Mesenchymal stem cell (in vitro differentiated cells and primary cell): ENCODE measurements around the gene SPINK4.

Source experiments
- DNase-seq: peaks from one replicate; pipeline ENCODE4 v3.0.0-alpha.2; 2013
- H2AFZ ChIP-seq: one replicate; pipeline ENCODE4 v1.6.1; 2013; ENCODE audit warnings: low read depth, mild to moderate bottlenecking, control low read depth, inconsistent platforms, low read length, moderate library complexity
- H2AK5ac ChIP-seq: 2 replicates; pipeline ENCODE4 v1.6.1; 2013; ENCODE audit warnings: low read length, moderate library complexity, mild to moderate bottlenecking, inconsistent platforms; ENCODE audit not compliant: severe bottlenecking
- H2BK120ac ChIP-seq: one replicate; pipeline ENCODE4 v1.6.1; 2013; ENCODE audit warnings: low read depth, mild to moderate bottlenecking, inconsistent platforms, low read length, moderate library complexity
- H2BK12ac ChIP-seq, 2 experiments: one replicate each; pipeline ENCODE4 v1.6.1; 2013; ENCODE audit warnings: inconsistent platforms in 2 of 2, low read length in 2 of 2, mild to moderate bottlenecking in 2 of 2, moderate library complexity in 2 of 2, control low read depth in 1 of 2
- H2BK15ac ChIP-seq: one replicate; pipeline ENCODE4 v1.6.1; 2013; ENCODE audit warnings: mild to moderate bottlenecking, low read depth, inconsistent platforms; ENCODE audit not compliant: poor library complexity, severe bottlenecking
- H2BK5ac ChIP-seq: 2 replicates; pipeline ENCODE4 v1.6.1; 2013; ENCODE audit warnings: low read depth, mild to moderate bottlenecking, low read length, control low read depth, inconsistent platforms; ENCODE audit not compliant: poor library complexity, severe bottlenecking
- H3K14ac ChIP-seq, 2 experiments: one replicate each; pipeline ENCODE4 v1.6.1; 2013; ENCODE audit warnings: inconsistent platforms in 2 of 2, low read length in 2 of 2, control low read depth in 1 of 2, mild to moderate bottlenecking in 1 of 2, moderate library complexity in 1 of 2
- H3K18ac ChIP-seq, 2 experiments: one replicate each; pipeline ENCODE4 v1.6.1; 2013; ENCODE audit warnings: inconsistent platforms in 2 of 2, low read length in 2 of 2, control low read depth in 1 of 2, low read depth in 1 of 2, mild to moderate bottlenecking in 1 of 2
- H3K23ac ChIP-seq, 2 experiments: one replicate each; pipeline ENCODE4 v1.6.1; 2013; ENCODE audit warnings: inconsistent platforms in 2 of 2, low read length in 2 of 2, mild to moderate bottlenecking in 2 of 2, moderate library complexity in 2 of 2, control low read depth in 1 of 2
- H3K27ac ChIP-seq: 2 replicates; pipeline ENCODE4 v1.5.1; 2013; ENCODE audit warnings: mild to moderate bottlenecking, moderate library complexity, low read length, control low read depth, inconsistent platforms; ENCODE audit not compliant: poor library complexity, severe bottlenecking
- H3K27me3 ChIP-seq, 2 experiments: 2 replicates each; pipeline versions ENCODE4 v1.6.1 to v1.7.0; 2013; ENCODE audit warnings: low read length in 2 of 2, mild to moderate bottlenecking in 2 of 2, moderate library complexity in 2 of 2, control low read depth in 1 of 2, inconsistent platforms in 1 of 2; ENCODE audit not compliant: control insufficient read depth in 1 of 2, insufficient read depth in 1 of 2
- H3K36me3 ChIP-seq, 2 experiments: 2 replicates each; pipeline versions ENCODE4 v1.6.1 to v1.7.0; 2013; ENCODE audit warnings: low read length in 2 of 2, control low read depth in 1 of 2, inconsistent platforms in 1 of 2, low read depth in 1 of 2, mild to moderate bottlenecking in 1 of 2; ENCODE audit not compliant: insufficient read depth in 2 of 2, control insufficient read depth in 1 of 2
- H3K4ac ChIP-seq, 2 experiments: one replicate each; pipeline ENCODE4 v1.6.1; 2013; ENCODE audit warnings: inconsistent platforms in 2 of 2, low read length in 2 of 2, mild to moderate bottlenecking in 2 of 2, moderate library complexity in 2 of 2, control low read depth in 1 of 2, low read depth in 1 of 2
- H3K4me1 ChIP-seq: 2 replicates; pipeline ENCODE4 v1.6.1; 2013; ENCODE audit warnings: low read depth, low read length, control low read depth; ENCODE audit not compliant: control insufficient read depth, insufficient read depth
- H3K4me2 ChIP-seq: 2 replicates; pipeline ENCODE4 v1.6.1; 2013; ENCODE audit warnings: low read length, mild to moderate bottlenecking, inconsistent platforms; ENCODE audit not compliant: poor library complexity, severe bottlenecking
- H3K4me3 ChIP-seq, 2 experiments: 2 replicates each; pipeline versions ENCODE4 v1.5.1 to v1.7.0; 2013; ENCODE audit warnings: low read length in 2 of 2, mild to moderate bottlenecking in 2 of 2, control low read depth in 1 of 2, low read depth in 1 of 2; ENCODE audit not compliant: insufficient read depth in 1 of 2
- H3K79me1 ChIP-seq: replicated peaks from 2 replicates; pipeline ENCODE4 v1.6.1; 2013; ENCODE audit warnings: mild to moderate bottlenecking, control low read depth, low read length, inconsistent platforms; ENCODE audit not compliant: poor library complexity, severe bottlenecking
- H3K9ac ChIP-seq: 2 replicates; pipeline ENCODE4 v1.7.0; 2013; ENCODE audit warnings: mild to moderate bottlenecking, low read length, moderate library complexity
- H3K9me3 ChIP-seq: 2 replicates; pipeline ENCODE4 v1.7.0; 2013; ENCODE audit warnings: mild to moderate bottlenecking, low read length; ENCODE audit not compliant: control insufficient read depth
- H4K8ac ChIP-seq: one replicate; pipeline ENCODE4 v1.6.1; 2013; ENCODE audit warnings: inconsistent platforms, mild to moderate bottlenecking, low read length, moderate library complexity
- H4K91ac ChIP-seq: one replicate; pipeline ENCODE4 v1.6.1; 2013; ENCODE audit warnings: mild to moderate bottlenecking, low read length, inconsistent platforms
- WGBS: methylation state at CpG from one replicate; pipeline ENCODE4 v1.1.7; 2013; ENCODE audit warnings: mixed read lengths; 5-methylcytosine and 5-hydroxymethylcytosine counted together

SPINK4 gene

GRCh38 chr9:33297432-33297831 is 57.5 kb downstream of the SPINK4 start:
- WGBS = no CpG with 5 or more reads among the region's 1 CpG
- Histone ChIP-seq H2BK15ac (no peak overlapping the region), H2BK120ac (no peak overlapping the region), H3K27ac (peak overlapping the region; percentile 52), H2BK12ac (no peak overlapping the region), H3K9ac (no peak overlapping the region), H2AK5ac (no peak overlapping the region), H2AFZ (no peak overlapping the region), H4K91ac (no peak overlapping the region), H3K27me3 (no peaks in the 10 kb centered on the region), H3K4me3 (no peak overlapping the region), H3K36me3 (peaks cover 21 to 99% of the 10 kb centered on the region in 2 experiments), H3K9me3 (no peaks in the 10 kb centered on the region), H3K23ac (no peak overlapping the region), H3K4me1 (peaks cover 2% of the 10 kb centered on the region), H3K14ac (no peak overlapping the region), H3K18ac (no peak overlapping the region), H3K79me1 (peaks cover 17% of the 10 kb centered on the region), H3K4ac (no peak overlapping the region), H2BK5ac (no peak overlapping the region), H4K8ac (no peak overlapping the region), H3K4me2 (no peak overlapping the region)
- peak; percentile 9 for DNase-seq
